Ramos (cell line): ENCODE results near the gene RASAL1.

Experiments used
- in situ Hi-C: fragments of 300-500 bp; cut with MboI; formaldehyde crosslinking; loops from one replicate; pipeline ENCODE4 v1.14.3; 2022; ENCODE audit warnings: low sequenced_read_pairs; ENCODE audit not compliant: unreplicated experiment

Gene RASAL1

DNA sequence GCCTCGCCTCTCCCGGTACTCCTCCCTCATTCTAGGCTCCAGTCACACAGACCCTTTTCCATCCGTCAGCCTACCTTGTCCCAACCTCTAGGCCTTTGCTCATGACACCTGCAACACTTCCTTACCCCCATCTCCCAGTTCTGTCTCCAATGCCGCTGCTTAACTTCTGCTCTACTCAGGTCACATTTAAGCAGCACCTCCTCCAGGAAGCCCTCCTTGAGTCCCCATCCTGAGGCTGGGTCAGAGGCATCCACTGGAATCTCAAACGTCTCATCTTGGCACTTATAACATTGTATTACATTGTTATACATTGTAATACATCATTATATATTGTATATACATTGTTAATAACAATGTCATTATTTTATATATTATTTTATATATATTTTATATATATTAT, 32.8 kb downstream of the RASAL1 start:
- in situ Hi-C loops, result no loop called here

GRCh38 chr12:113101751-113102150, 33.8 kb downstream of the RASAL1 start:
- in situ Hi-C loops, result no loop called here

GRCh38 chr12:113099764-113100163, 35.8 kb downstream of the RASAL1 start:
- in situ Hi-C loops, result loop anchor here (5.0 to 10.0 kb wide), 2 partner anchors 52 to 105 kb away; no protein-coding TSS in a partner anchor

DNA sequence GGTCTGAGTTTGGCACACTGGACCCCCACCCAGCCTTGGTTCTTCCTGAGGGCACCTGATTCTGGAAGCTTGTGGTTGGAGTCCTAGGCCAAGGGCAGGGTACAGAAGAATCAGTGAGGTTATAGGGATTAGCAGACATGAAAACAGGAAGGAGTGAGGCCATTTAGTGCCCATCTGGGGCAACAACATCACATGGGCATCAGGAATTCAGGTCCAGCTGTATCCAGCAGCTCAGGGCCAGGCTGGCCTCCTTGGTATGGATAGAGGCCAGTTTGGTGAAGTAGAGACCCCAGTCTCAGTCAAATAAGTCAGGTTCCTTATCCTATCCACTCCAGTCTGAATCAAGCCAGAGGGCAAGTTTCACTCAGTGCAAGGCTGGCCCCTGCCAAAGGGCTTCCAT, 36.2 kb downstream of the RASAL1 start:
- in situ Hi-C loops, result loop anchor here (5.0 to 10.0 kb wide), 2 partner anchors 52 to 105 kb away; no protein-coding TSS in a partner anchor

GRCh38 chr12:113098441-113099028, 37.0 kb downstream of the RASAL1 start:
- in situ Hi-C loops, result loop anchor here (5.0 to 10.0 kb wide), 2 partner anchors 51 to 104 kb away; no protein-coding TSS in a partner anchor

- in situ Hi-C loops, result loop anchor here (5.0 to 10.0 kb wide), 2 partner anchors 51 to 103 kb away; no protein-coding TSS in a partner anchor
These were observed 37.7 kb downstream of the RASAL1 start for GRCh38 chr12:113097716-113098440.

- in situ Hi-C loops, result loop anchor here (5.0 to 10.0 kb wide), 2 partner anchors 50 to 102 kb away; no protein-coding TSS in a partner anchor
These were observed 38.7 kb downstream of the RASAL1 start for GRCh38 chr12:113096675-113097461.

- in situ Hi-C loops, result loop anchor here (5.0 to 10.0 kb wide), 2 partner anchors 48 to 101 kb away; no protein-coding TSS in a partner anchor
These were observed 40.2 kb downstream of the RASAL1 start for GRCh38 chr12:113095405-113095804.

DNA sequence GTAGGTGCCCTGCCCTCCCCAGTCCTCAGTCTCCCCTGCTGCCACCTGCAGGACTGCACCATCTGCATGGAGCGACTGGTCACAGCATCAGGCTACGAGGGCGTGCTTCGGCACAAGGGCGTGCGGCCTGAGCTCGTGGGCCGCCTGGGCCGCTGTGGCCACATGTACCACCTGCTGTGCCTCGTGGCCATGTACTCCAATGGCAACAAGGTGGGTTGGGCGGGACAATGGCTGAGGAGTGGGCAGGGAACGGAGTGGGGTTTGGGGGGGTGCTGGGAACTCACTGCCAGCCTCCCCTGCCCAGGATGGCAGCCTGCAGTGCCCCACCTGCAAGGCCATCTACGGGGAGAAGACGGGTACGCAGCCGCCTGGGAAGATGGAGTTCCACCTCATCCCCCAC, 40.8 kb downstream of the RASAL1 start:
- in situ Hi-C loops, result loop anchor here (5.0 to 10.0 kb wide), 2 partner anchors 47 to 100 kb away; no protein-coding TSS in a partner anchor

DNA sequence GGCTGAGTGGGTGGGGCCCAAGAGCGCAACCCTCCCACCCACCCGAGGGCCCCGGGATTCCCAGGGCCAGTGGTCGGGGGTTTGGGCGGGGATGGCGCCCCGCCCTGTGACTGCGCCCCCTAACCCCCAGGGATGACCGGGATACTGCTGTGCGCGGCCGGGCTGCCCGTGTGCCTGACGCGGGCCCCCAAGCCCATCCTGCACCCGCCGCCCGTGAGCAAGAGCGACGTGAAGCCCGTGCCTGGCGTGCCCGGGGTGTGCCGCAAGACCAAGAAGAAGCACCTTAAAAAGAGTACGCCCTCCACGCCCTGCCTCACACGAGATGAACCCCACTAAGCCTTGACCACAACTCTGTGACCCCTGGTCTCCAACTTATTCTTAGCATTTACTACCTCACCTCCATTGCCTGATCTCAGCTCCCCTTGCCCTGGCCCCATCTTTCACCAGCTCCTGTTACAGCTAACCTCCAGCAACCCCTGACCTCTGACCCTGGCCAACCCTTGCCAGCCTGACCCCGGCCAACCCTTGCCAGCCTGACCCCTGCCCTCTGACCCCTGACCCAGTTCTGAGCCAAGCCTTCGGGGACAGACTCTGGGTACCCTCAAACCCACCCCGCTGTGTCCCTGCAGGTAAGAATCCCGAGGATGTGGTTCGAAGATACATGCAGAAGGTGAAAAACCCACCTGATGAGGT, 42.0 kb downstream of the RASAL1 start:
- in situ Hi-C loops, result loop anchor here (10.0 kb wide), 1 partner anchor 99 kb away; no protein-coding TSS in a partner anchor

DNA sequence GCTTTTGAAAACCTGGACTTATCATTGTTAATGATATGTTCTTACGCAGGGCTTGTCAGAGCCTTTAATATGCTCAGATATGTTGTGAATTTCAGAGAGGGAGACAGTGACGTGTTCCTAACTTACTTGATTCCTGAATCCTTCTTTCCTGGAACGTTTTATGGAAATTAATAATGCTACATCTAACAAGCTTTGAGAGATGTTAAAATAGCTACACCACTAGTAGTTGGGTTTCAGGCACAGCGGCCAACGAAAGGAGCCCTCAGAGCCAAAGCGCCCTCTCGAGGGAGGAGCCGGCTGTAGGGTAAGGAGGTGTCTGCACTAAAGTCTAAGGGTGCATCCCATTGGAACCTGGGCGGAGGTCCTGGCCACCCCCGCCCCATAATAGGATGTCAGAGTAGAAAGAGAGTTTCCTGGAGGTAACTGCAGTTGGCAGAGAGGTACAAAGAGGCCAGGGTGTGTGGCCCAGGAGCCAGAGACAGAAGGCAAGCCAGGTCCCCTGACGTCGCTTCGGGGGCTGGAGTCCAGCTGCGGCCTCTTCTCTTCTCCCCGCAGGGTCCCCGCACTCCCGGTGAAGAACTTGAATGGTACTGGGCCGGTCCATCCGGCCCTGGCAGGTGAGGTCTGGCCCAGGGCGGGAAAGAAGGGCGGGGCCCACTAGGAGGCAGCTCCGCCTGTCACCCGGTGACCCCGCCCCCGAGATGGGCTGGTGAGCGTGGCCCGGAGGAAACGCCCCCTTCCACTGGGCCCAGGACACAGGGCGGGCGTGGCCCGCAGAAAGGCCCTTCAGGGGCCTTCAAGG, 42.8 kb downstream of the RASAL1 start:
- in situ Hi-C loops, result loop anchor here (10.0 kb wide), 1 partner anchor 98 kb away; no protein-coding TSS in a partner anchor

- in situ Hi-C loops, result loop anchor here (10.0 kb wide), 1 partner anchor 97 kb away; no protein-coding TSS in a partner anchor
These were observed 44.1 kb downstream of the RASAL1 start for GRCh38 chr12:113091506-113091905.

GRCh38 chr12:113090740-113091139, 44.8 kb downstream of the RASAL1 start:
- in situ Hi-C loops, result loop anchor here (10.0 kb wide), 1 partner anchor 96 kb away; no protein-coding TSS in a partner anchor

DNA sequence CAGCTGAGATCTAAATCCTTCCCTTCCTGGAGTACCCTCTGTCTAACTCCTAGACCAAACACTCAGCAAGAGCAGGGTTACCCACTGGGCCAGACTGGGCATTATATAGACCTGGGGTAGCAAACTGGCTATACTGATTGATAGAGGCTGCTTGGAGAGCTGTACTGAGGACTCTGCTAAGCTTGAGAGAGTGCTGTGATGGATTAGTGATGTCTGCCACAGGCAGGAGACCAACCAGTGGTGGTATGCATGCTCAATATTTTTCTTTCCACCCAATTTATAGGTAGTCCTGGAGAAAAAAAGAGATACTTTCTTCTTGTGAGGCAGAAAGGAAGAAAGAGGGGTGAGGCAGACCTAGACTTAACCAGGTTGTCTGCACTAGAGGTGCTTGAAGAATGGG, 45.7 kb downstream of the RASAL1 start:
- in situ Hi-C loops, result loop anchor here (10.0 kb wide), 1 partner anchor 95 kb away; no protein-coding TSS in a partner anchor

DNA sequence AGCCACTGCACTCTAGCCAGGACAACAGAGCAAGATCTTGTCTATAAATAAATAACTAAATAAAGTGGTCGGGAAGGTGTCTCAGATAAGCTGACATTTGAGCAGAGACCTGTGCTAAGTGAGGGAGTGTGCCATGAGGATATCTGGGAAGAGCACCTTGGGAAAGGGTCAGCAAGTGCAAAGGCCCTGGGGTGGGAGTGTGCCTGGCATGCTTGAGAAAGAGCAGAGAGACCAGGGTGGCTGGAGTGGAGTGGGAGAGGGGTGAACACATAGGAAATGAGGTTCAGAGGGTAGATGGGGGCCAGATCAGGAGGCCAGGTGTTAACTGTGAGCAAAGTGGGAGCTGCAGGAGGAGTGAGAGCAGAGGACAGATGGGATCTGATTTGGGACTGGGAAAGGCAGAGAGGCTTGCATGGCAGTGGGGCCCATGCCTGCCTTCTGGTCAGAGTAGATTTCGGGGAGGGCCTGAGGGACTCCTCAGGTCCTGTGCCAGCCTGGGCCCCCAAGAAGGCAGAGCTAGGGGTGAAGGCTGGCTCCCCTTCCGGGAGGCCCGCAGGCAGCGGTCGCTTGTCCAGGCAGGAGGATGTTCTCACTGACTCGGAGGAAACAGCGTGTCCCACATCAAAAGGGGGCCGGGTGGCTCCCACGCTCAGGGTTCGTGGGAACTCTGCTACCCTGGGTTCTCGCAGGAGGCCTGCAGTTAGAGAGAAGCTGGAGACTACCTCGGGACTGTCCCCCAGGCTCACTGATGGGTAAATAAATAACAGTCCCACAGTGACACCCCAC, 46.4 kb downstream of the RASAL1 start:
- in situ Hi-C loops, result no loop called here

GRCh38 chr12:113088037-113088436, 47.5 kb downstream of the RASAL1 start:
- in situ Hi-C loops, result no loop called here

DNA sequence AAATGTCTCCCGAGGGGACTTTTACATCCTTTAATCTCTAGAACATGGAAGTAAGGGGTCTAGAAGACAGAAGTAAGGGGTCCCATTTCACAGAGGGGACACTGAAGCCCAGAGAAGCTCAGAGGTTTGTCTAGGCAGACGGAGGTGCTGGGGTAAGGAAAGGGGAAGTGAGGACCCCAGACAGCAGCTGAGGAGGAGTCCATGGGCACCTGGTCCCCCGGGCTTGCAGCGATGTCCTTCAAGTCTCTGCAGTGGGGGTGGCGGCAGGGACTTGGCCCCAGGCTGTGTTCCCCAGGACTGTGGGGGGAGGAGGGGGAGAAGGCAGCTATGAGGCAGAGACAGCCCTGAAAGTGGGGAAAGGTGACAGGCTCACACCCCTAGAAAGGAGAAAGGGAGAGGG, 48.4 kb downstream of the RASAL1 start:
- in situ Hi-C loops, result no loop called here
